ENCODE data around the gene GTF2H4.

DNA sequence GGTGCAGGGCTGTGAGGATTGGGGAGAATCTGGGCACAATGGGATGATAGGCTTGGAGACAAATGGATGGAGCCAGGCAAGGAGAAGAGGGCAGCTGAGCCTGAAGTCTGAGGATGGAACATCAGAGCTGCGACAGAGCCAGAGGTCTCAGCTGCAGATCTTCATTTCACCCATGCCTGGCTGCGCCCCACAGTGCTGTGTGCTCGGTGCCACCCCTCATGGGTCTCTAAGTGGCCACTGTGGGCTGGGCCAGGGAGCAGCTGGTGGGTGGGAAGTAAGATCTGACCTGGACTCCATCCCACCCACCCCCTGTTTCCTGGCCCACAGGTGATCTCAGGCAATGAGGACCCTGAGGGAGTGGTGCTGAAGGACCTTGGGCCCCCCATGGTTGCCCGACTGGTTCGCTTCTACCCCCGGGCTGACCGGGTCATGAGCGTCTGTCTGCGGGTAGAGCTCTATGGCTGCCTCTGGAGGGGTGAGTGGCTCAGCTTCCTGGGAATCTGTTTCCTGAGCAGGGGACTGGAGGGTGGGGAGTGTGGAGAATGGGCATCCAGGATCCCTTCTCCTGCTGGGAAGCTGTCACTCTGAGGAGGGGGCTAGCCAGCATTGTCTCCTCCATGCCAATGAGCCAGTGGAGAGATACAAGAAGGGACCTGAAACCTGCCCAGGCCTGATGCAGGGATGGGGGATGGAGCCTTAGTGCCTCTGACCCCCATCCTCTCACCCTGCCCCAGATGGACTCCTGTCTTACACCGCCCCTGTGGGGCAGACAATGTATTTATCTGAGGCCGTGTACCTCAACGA is 17.2 kb upstream of the GTF2H4 start:
- TF ChIP-seq EZH2 (IDR thresholded peaks at IDR 0.05; ENCODE audit: borderline replicate concordance, low read depth, low read length, poor library complexity, severe bottlenecking) (no peak), CTCF (conservative IDR thresholded peaks at IDR 0.05; ENCODE audit: low read depth, low read length) (no peak)
